Measurements from ENCODE around the gene PARN.

- TF ChIP-seq CTCF (IDR thresholded peaks at IDR 0.05; ENCODE audit: low read depth, low read length) (no peak), POLR2A (IDR thresholded peaks at IDR 0.05; ENCODE audit: extremely low read depth, insufficient read length) (no peak)
Measured at GRCh38 chr16:14483819-14484385, 146.2 kb downstream of the PARN start.
